Activated CD4-positive, alpha-beta memory T cell treated with anti-CD3 and anti-CD28 coated beads, Interleukin-2, amount 10 ng/mL, durations not matched to agents 7 days and 5 days (primary cell): Measurements from ENCODE around the gene ITPK1. TPM values are rescaled to one million over a fixed set of nuclear protein-coding genes. Genes with fewer than 3 reads are reported as not detected.

ENCODE experiments used
- CTCF ChIA-PET: fragments of 350-600 bp; sonication (Branson Sonifier 250); formaldehyde crosslinking; loops from one replicate; lab custom pipeline; 2021; ENCODE audit warnings: antibody characterized with exemption, inconsistent platforms; lab: Charles Lee
- POLR2A ChIA-PET: fragments of 350-600 bp; sonication (Branson Sonifier 250); formaldehyde crosslinking; loops from one replicate; lab custom pipeline; 2021; ENCODE audit warnings: antibody characterized with exemption; lab: Charles Lee
- DNase-seq: peaks from one replicate; pipeline ENCODE4 v3.0.0-alpha.2; 2020
- H3K27ac Mint-ChIP-seq: one replicate; pipeline ENCODE4 v1.8.0; 2021; ENCODE audit warnings: mild to moderate bottlenecking, mixed read lengths
- H3K27me3 Mint-ChIP-seq: one replicate; pipeline ENCODE4 v1.8.0; 2021; ENCODE audit warnings: mixed read lengths
- H3K36me3 Mint-ChIP-seq: one replicate; pipeline ENCODE4 v1.8.0; 2021; ENCODE audit warnings: low read depth, mixed read lengths
- H3K4me1 Mint-ChIP-seq: one replicate; pipeline ENCODE4 v1.8.0; 2021; ENCODE audit warnings: mixed read lengths
- H3K4me3 Mint-ChIP-seq: one replicate; pipeline ENCODE4 v1.8.0; 2021; ENCODE audit warnings: mild to moderate bottlenecking, mixed read lengths
- H3K9me3 Mint-ChIP-seq: one replicate; pipeline ENCODE4 v1.8.0; 2021; ENCODE audit warnings: mixed read lengths
- total RNA-seq, 2 experiments: library from RNA; stranded (reverse); gene quantifications; one replicate each; pipeline ENCODE4 v1.2.3, GENCODE V29; 2021

ITPK1 gene
- total RNA-seq, 2 experiments from 2014 or later: 59.3 to 62.3 TPM

DNA sequence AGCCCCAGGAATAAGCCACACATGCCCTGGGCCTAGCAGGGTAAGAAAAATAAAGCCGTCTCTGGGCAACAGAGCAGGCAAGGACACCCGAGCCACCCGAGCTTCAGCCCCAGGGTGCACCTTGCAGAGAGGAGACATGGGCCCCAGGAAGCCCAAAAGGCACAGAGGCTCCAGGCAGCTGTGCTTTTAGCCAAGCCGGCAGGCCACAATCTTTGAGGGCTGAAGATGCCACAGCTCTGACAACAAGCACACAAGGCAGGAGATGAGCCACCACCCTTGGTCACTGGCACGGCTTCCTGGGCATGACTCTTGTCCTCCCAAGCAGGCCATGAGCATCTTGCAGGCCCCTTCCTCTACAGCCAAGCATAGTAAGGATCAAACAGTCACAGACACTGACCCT, 86.3 kb downstream of the ITPK1 start:
- H3K27me3 Mint-ChIP-seq: no peaks in the 10 kb centered on the region
- H3K4me3 Mint-ChIP-seq: no peak overlapping the region
- H3K9me3 Mint-ChIP-seq: no peaks in the 10 kb centered on the region
- CTCF ChIA-PET: interaction anchor here (0.7 kb wide), 1 partner anchor 83 kb away, joined by 4 read pairs; no protein-coding TSS in a partner anchor
- no peaks in the 10 kb centered on the region for H3K36me3 Mint-ChIP-seq
- POLR2A ChIA-PET: no interaction called here
- H3K4me1 Mint-ChIP-seq: peaks cover 17% of the 10 kb centered on the region
- H3K27ac Mint-ChIP-seq: no peak overlapping the region
- DNase-seq: no peak

DNA sequence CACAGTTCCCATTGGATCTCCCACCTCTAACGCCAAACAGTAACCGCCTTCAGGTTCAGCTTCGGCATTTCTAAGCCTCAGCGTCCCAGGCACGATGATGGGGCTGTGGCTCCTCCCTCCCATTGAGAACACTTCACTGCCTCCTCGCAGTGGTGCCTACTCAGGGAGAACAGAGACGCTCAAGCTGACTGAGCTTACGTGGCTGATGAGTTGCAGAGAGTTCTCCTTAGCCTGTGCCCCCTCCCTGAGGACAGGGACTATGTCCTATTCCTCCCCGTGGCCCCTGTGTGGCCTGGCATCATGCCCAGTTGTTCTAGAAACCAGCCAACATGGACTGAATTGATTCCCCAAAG, 87.0 kb downstream of the ITPK1 start:
- Mint-ChIP-seq H3K27me3 (no peaks in the 10 kb centered on the region), H3K36me3 (no peaks in the 10 kb centered on the region), H3K9me3 (no peaks in the 10 kb centered on the region), H3K4me3 (no peak overlapping the region), H3K4me1 (peaks cover 10% of the 10 kb centered on the region), H3K27ac (no peak overlapping the region)
- CTCF ChIA-PET: interaction anchor here (0.7 kb wide), 1 partner anchor 84 kb away, joined by 4 read pairs; no protein-coding TSS in a partner anchor
- DNase-seq: no peak
- POLR2A ChIA-PET: no interaction called here

DNA sequence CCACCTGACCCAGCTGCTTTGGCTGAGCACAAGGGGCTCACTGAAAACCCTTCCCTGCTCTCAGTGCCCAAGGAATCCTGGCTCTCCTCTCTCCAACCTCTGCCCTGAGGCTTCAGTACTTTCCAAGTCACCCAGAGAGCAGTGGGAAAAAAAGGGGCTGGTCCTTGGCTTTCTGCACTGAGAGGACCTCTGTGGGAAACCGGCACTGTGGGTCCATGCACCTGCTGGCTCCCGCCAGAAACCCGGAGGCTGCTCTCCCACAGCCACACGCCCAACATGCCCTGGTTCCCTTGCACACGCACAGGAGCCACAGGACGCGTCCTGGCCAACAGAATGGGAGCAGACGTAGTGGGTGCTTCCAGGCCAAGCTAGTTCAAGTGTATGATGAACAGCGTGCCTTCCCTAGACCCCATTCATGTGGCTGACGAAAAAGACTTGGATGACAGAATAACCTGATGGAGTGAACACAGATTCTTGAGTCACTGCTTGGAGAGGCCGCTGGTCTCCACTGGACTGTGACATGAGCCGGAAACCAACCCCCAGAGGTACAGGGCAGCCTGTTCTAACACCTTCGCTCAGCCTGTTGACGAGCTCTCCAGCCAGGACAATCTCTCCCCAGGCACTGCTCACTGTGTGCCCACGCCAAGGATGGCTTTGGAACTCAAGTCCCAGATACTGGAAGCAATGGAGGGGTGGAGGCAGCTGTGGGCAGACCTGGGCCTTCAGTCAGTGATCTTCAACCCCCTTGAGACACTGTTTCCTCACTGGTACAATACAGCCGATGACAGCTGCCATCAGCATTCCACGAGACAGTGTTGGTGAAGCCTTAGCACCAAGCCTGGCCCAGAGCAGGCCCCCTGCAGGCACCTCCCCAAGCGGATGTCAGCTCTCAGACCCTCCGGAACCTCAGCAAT, 87.7 kb downstream of the ITPK1 start:
- H3K4me3 Mint-ChIP-seq: no peak overlapping the region
- no peaks in the 10 kb centered on the region for H3K9me3 Mint-ChIP-seq
- H3K27me3 Mint-ChIP-seq: no peaks in the 10 kb centered on the region
- H3K4me1 Mint-ChIP-seq: peaks cover 5% of the 10 kb centered on the region
- no peak overlapping the region for H3K27ac Mint-ChIP-seq
- CTCF ChIA-PET: no interaction called here
- POLR2A ChIA-PET: no interaction called here
- DNase-seq: no peak
- H3K36me3 Mint-ChIP-seq: no peaks in the 10 kb centered on the region

DNA sequence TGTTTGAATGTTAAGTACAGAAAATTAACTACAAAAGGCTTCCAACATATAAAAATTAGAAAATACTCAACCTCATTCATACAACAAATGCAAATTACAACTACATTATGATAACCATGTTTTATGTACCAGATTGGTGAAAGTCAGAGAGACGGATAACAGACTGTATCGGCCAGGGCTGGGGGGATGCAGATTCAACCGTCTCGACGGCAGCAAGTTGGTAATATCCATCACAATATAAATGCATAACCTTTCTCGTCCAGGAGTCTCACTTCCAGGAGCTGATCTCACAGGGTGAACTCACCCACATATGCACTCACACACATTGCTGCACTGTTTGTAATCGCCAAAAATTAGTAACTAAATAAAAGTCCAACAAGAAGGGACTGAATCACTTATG, 89.4 kb downstream of the ITPK1 start:
- DNase-seq: no peak
- no peak overlapping the region for H3K27ac Mint-ChIP-seq
- peaks cover 4% of the 10 kb centered on the region for H3K4me1 Mint-ChIP-seq
- no peak overlapping the region for H3K4me3 Mint-ChIP-seq
- H3K27me3 Mint-ChIP-seq: no peaks in the 10 kb centered on the region
- H3K36me3 Mint-ChIP-seq: no peaks in the 10 kb centered on the region
- ChIA-PET CTCF (no interaction called here), POLR2A (no interaction called here)
- no peaks in the 10 kb centered on the region for H3K9me3 Mint-ChIP-seq

DNA sequence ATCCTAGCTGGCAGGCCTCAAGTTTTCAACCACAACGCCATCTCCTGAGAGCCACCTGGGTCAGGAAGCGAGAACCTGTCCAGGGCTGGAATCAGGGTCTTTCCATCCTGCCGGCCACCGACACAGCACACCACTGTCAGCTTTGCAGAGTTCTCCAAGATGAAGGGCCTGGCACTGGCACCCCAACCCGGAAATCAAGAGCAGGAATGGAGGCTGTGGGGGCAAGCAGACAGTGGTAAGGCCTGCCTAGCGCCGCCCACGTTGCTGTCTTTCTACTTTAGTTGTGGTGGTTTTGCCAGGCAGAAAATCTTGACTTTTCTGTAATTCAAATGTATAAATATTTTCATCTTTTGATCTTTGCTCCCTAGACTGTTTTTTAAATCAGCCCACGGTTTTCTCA, 90.7 kb downstream of the ITPK1 start:
- no peak for DNase-seq

DNA sequence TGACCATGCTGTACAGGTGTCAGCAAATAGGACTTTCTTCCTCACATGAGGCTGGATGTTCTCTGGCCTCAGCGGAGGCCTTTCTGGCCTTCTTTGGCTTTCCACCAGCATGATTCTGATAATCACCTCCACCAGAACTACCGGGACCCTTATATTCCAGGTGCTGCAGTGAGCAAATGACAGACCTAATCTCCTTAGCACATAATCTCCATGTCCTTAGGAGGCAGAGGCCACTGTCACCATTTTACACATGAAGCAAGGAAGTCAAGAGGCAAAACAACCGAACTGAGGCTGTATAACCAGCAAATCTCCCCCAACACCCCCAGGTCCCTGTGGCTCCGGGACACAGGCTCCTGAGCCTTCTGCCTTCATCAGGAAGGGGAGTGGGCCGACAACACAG, 91.2 kb downstream of the ITPK1 start:
- no peak for DNase-seq
- H3K36me3 Mint-ChIP-seq: no peaks in the 10 kb centered on the region
- H3K9me3 Mint-ChIP-seq: no peaks in the 10 kb centered on the region
- peaks cover 4% of the 10 kb centered on the region for H3K4me1 Mint-ChIP-seq
- CTCF ChIA-PET: interaction anchor here (1.6 kb wide), 1 partner anchor 89 kb away, joined by 4 read pairs; no protein-coding TSS in a partner anchor
- H3K27ac Mint-ChIP-seq: no peak overlapping the region
- H3K27me3 Mint-ChIP-seq: no peaks in the 10 kb centered on the region
- POLR2A ChIA-PET: no interaction called here
- no peak overlapping the region for H3K4me3 Mint-ChIP-seq

More for the DNA sequence above, 90.7 kb downstream of the ITPK1 start:
- Mint-ChIP-seq H3K27me3 (no peaks in the 10 kb centered on the region), H3K36me3 (no peaks in the 10 kb centered on the region), H3K4me3 (no peak overlapping the region), H3K27ac (no peak overlapping the region), H3K9me3 (no peaks in the 10 kb centered on the region), H3K4me1 (peaks cover 4% of the 10 kb centered on the region)
- CTCF ChIA-PET: no interaction called here
- POLR2A ChIA-PET: no interaction called here

DNA sequence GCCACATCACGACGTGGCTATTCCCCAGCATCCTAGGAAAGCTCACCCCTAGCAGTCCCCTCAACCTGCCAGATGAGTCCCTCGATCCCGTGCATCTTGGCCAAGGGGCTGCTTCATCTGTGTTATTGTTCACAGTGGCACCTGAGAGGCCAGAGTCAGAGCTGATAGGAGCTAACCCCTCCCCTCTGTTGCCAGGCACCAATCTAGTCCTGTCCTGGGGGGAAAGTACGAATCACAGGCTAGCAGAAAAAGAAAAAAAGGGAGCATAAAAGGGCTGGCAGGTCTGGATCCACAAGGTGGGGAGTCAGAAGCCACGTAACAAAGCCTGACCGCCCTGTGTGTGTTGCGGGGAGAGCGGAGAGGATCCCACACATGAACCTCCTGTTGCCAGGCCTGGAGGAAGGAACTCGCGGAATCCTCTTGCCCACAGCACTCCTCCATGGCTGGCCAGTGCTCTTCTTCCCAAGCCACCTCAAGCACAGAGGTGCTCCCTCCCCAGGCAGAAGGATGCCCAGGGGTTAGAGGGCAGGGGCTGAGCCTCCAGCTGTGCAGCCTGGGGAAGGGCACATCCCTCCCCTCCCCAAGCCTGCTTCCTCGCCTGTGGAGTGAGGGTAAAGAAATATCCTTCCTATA, 91.8 kb downstream of the ITPK1 start:
- Mint-ChIP-seq H3K27me3 (no peaks in the 10 kb centered on the region), H3K27ac (no peak overlapping the region), H3K4me1 (peaks cover 4% of the 10 kb centered on the region), H3K36me3 (no peaks in the 10 kb centered on the region), H3K9me3 (no peaks in the 10 kb centered on the region), H3K4me3 (no peak overlapping the region)
- CTCF ChIA-PET: interaction anchor here (1.6 kb wide), 1 partner anchor 89 kb away, joined by 4 read pairs; no protein-coding TSS in a partner anchor
- no peak for DNase-seq
- POLR2A ChIA-PET: no interaction called here

DNA sequence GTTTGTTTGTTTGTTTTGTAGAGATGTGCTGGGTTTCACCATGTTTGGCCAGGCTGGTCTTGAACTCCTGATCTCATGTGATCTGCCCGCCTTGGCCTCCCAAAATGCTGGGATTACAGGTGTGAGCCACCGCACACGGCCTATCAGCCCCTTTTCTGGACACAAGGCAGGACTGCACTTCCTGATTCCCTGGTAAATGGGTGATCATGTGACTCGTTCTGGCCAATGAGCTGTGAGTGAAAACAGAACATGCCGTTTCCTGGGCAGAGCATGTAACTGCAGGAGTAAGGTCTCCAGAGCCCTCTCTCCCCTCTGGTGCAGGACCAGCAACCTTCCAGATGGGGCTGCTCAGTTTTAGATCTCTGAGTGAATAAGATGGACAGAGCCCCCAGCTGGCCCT, 92.7 kb downstream of the ITPK1 start:
- H3K4me3 Mint-ChIP-seq: no peak overlapping the region
- DNase-seq: peak; percentile 20
- POLR2A ChIA-PET: no interaction called here
- no peaks in the 10 kb centered on the region for H3K27me3 Mint-ChIP-seq
- H3K4me1 Mint-ChIP-seq: peaks cover 4% of the 10 kb centered on the region
- H3K9me3 Mint-ChIP-seq: no peaks in the 10 kb centered on the region
- H3K36me3 Mint-ChIP-seq: no peaks in the 10 kb centered on the region
- no peak overlapping the region for H3K27ac Mint-ChIP-seq
- CTCF ChIA-PET: interaction anchor here (1.6 kb wide), 1 partner anchor 90 kb away, joined by 4 read pairs; no protein-coding TSS in a partner anchor

DNA sequence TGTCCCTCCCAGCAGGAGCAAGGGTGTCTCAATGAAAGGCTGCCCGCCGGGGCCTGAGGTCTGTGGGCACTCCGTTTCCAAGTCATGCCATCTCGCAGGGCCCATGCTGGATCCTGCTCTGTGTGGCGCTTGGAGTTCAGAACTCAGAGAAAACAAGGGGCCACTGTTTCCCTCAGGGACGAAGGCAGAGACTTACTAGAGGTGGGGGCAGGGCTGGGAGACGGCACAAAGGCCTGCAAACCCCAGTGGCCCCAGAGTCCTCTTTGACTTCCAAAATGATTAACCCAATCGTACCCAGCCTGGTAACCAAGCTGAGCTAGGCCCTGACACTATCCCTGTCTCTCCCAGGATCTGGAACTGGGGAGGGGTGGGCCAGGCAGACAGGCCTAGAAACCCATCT, 95.8 kb downstream of the ITPK1 start:
- Mint-ChIP-seq H3K9me3 (no peaks in the 10 kb centered on the region), H3K36me3 (no peaks in the 10 kb centered on the region), H3K27ac (no peak overlapping the region), H3K27me3 (no peaks in the 10 kb centered on the region), H3K4me1 (peaks cover 4% of the 10 kb centered on the region), H3K4me3 (no peak overlapping the region)
- ChIA-PET POLR2A (no interaction called here), CTCF (interaction anchor here (0.6 kb wide), 1 partner anchor 898 kb away, joined by 3 read pairs; no protein-coding TSS in a partner anchor)
- no peak for DNase-seq

DNA sequence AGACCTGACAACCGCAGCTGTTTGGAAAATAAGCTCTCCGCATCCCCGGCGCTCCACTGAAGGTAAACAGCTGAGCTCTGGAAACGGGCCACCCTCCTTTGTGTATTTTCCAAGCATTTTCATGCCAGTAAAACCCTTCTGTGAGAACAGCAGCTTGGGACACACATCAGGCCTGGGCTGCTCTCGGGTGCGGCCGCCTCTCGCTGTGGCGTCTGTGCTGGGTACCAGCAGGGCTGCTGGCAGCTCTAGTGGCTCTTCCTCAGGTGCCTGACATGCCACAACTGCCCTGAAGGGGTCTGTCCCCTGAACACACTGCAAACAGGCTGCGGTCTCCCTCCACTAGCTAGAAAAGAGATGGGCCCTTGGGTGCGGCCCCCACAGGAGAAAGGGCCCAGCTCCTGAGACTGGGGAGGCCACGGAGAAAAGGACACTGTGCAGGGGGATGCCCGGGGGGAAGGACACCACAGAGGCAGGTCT, 96.3 kb downstream of the ITPK1 start:
- Mint-ChIP-seq H3K27me3 (no peaks in the 10 kb centered on the region), H3K9me3 (no peaks in the 10 kb centered on the region), H3K4me3 (no peak overlapping the region), H3K36me3 (no peaks in the 10 kb centered on the region), H3K27ac (no peak overlapping the region), H3K4me1 (peaks cover 4% of the 10 kb centered on the region)
- CTCF ChIA-PET: no interaction called here
- no peak for DNase-seq
- POLR2A ChIA-PET: no interaction called here

DNA sequence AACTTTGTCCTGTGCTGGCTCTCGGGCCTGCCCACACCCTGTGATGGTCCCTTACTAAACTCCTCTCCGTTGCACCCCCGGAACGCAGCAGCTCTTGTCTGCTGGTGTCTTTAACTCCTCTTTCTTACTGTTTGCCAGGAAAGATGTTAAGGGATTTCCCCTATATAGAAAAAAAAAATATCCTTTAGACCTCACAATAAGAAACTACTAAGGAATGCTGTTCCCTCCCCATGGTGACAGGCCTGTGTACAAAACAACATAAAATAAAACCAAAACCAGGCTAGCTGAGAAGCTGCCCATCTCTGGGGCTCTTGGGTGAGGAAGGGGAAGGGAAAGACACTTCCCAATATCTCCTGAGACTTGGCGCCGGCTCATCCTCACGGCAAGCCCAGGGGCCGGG, 97.4 kb downstream of the ITPK1 start:
- Mint-ChIP-seq H3K4me1 (peaks cover 12% of the 10 kb centered on the region), H3K27me3 (no peaks in the 10 kb centered on the region), H3K27ac (no peak overlapping the region), H3K9me3 (no peaks in the 10 kb centered on the region), H3K36me3 (no peaks in the 10 kb centered on the region), H3K4me3 (no peak overlapping the region)
- CTCF ChIA-PET: no interaction called here
- POLR2A ChIA-PET: no interaction called here
- DNase-seq: no peak

DNA sequence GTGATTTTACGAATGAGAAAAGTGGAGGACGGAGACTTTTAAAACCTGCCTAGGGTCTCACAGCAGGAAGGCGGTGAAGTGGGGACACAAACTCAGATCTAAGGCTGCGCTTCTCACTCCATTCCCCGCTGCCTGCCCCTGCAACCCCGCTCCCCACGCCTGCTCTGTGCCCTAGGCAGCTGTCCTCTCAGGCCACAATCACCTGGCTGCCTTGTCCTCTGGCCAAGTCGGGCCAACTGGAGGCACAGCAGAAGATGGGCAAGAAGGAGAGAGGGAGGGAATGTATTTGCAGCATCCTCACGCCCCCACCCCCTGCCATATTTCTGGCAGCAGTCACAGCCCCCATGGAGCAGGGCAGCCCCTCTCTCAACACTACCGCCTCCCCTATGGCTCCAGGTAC, 97.8 kb downstream of the ITPK1 start:
- H3K27ac Mint-ChIP-seq: no peak overlapping the region
- CTCF ChIA-PET: no interaction called here

DNA sequence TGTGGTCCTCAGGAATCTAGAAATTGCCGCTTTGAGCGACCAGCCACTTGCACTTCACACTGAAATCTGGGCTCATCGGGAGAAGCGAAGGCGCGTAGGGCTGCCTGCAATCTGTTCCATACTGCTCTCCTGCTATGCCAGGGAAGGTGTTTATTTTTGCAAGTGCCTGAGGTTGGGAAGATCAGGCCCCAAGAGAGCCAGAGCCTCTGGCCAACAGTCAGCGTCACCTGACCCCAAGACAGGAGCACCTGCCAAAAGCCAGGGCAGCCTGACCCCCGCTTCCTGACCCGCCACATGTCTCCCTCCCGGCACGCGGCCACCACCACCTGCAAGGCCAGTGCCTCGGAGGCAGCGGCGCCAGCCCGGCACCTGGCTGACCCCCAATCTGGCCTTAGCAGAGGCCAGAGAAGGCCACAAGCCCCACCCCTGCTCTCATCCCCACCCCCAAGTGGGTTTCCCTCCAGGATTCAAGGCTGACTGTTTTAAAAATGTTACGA, 98.4 kb downstream of the ITPK1 start:
- Mint-ChIP-seq H3K27me3 (no peaks in the 10 kb centered on the region), H3K9me3 (no peaks in the 10 kb centered on the region), H3K27ac (no peak overlapping the region), H3K36me3 (no peaks in the 10 kb centered on the region), H3K4me1 (peaks cover 13% of the 10 kb centered on the region), H3K4me3 (no peak overlapping the region)
- DNase-seq: no peak
- ChIA-PET POLR2A (no interaction called here), CTCF (no interaction called here)

More for the DNA sequence above, 97.8 kb downstream of the ITPK1 start:
- no peak for DNase-seq
- Mint-ChIP-seq H3K4me1 (peaks cover 14% of the 10 kb centered on the region), H3K9me3 (no peaks in the 10 kb centered on the region), H3K4me3 (no peak overlapping the region), H3K36me3 (no peaks in the 10 kb centered on the region), H3K27me3 (no peaks in the 10 kb centered on the region)
- POLR2A ChIA-PET: no interaction called here
